Amniotic stem cell (primary cell): ENCODE results near the gene KRTAP12-1.
"Not testable (repeated sequence)": the region's sequence is repeated elsewhere in the genome, so short reads cannot be mapped to it uniquely, and the experiment has no call there.

Experiments
- DNase-seq: peaks from one replicate; lab custom pipeline; 2025; lab: John Stamatoyannopoulos, UW

Gene KRTAP12-1

DNA sequence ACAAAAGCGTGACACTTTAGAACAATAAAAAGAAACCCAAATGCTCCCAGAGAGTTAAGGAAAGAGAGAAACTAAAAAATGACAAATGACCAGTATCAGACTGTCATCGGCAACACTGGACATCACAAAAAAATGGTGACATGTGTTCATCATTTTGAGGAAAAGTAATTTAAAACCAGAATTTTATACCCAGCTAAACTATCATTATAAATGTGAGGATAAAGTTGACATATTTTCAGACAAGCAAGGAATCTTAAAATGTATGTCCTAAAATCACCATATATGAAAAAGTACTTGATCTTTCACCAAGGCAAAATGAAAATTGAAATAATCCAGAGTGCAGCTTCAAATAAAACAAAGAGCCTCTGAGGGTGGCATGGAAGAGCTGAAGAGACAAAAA is 37.1 kb downstream of the KRTAP12-1 start:
- no peak for DNase-seq

DNA sequence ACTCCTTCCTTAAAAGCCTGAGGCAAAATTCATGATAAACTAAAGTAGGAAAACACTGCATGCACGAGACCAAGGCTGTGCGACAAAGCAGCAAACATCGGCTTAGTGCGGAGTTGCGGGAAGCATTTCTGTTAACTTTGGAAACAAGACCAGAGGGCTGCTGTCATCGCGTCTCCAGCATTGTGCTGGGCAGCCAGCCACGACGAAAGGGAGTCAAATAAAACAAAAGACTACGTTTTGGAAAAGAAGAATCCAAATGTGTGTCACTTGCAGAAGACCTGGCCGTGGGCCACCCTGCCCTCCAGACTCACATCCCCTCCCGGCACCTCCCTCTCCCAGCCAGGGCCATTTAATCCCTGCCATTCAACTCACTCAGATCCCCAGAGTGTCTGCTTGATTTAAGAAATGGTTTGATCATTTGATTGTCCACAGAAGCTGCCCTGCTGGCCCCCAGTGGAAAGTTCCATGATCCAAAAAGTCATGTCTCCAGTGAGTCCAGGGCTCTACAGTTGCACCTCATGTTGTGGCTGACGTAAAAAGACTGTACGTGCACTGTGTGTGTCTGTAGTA is 38.1 kb downstream of the KRTAP12-1 start:
- DNase-seq = no peak

DNA sequence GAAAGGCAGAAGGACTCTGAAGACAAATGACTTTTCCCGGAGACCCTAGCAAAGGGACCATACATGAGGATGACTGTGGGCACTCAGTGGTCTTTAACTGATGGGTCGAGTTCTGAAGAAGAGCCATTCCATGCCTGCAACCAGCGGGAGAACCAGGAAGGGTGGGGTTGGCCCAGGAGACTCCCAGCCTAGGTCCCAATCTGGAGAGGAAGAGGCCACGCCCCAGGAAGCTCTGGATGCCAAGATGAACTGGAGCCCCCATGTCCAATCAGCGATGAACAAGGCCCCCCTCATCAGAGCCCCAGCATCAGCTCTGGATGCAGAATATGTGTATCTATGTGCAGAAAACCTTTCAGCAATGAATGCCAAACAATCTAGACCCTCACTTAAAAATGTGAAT is 41.2 kb downstream of the KRTAP12-1 start:
- DNase-seq = no peak

DNA sequence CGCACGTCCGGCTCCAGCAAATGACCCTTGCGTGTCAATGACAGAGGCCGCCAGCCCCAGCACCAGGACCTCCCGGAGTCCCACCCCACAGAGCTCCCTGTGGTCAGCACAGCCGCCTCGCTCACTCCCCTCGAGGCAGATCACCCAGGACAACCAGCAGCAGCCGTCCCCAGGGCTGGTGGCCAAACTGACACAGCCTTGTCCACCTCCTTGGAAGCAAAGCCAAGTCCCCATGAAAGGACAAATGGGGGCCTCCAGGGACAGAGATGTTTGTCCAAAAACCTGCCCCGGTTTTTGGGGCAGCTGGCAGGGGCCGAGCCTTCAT is 42.7 kb downstream of the KRTAP12-1 start:
- no peak for DNase-seq

DNA sequence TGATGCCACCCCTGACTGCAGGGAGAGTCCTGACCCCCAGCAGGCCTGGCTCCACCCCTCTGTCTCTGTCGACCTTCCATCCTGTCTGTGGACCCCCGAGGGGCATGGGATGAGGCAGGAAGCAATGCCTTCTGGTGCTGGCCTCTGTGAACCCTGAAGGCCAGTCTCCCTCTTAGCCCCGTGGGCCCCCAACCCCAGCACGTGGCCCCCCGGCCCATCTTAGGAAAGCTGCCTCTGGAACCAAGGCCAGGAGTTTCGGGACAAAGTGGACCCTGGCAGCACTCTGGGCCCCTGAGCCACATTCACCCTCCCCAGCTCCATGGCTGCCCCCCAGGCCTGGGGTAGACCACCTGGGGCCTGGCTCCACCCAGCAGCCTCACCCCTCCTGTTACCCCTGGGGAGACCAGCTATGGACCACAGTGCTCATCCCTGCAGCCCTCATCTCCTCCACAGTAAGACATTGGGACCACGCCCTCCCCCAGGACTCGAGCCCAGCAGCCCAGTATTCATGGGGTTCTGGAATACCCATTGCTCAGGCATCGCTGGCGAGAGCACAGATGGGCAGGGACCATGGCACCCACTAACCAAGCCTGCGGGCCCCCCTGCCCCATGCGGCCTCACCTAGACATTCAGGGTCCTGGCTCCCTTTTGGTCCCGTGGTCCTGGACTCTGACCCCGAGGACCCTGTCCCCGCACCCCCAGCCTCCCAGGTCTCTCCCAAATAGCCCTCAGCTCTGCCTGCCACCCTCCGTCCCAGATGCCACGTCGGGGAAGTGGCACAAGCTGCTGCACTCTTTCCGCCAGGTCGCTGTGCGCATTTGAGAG is 43.2 kb downstream of the KRTAP12-1 start:
- not testable (repeated sequence) for DNase-seq

DNA sequence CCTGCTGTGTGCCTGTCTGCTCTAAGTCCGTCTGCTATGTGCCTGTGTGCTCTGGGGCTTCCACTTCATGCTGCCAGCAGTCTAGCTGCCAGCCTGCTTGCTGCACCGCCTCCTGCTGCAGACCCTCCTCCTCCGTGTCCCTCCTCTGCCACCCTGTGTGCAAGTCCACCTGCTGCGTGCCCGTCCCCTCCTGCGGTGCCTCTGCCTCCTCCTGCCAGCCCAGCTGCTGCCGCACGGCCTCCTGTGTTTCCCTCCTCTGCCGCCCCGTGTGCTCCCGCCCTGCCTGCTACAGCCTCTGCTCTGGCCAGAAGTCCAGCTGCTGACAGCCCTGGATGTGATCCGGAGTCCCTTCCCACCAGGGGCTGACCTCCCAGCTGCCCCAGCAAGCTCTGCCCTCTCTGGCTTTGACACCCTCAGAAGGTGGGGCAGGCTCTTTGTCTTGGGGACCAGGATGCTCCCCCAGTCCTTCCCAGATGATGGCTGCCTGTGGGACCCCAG is 44.1 kb downstream of the KRTAP12-1 start:
- not testable (repeated sequence) for DNase-seq

DNA sequence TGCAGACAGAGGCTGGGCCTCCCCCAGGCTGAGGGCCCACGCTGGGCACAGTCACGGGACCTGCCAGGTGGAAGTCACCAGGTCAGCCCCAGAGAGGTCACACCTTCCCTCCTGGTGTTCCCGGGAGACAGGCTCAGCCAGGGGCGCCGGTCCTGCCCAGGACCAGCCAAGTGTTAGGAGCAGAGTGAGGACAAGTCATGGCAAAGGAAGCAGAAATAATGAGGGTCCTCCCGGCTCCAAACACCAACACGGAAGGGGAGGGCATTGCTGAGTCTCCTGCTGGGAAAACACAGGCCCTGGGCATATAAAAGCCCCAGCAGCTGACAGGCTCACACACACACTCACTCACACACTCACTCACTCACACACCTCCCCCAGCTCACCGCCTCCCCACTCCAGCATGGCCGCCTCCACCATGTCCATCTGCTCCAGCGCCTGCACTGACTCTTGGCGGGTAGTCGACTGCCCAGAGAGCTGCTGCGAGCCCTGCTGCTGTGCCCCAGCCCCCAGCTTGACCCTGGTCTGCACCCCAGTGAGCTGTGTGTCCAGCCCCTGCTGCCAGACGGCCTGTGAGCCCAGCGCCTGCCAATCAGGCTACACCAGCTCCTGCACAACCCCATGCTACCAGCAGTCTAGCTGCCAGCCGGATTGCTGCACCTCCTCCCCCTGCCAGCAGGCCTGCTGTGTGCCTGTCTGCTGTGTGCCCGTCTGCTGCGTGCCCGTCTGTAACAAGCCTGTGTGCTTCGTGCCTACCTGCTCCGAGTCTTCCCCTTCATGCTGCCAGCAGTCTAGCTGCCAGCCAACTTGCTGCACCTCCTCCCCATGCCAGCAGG is 44.7 kb downstream of the KRTAP12-1 start, which contains the start of gene KRTAP10-10:
KRTAP10-10 (plus strand) TSS at position 339 of the 833 bp plus-strand sequence; CDS start at position 401, 62 bp downstream.
- DNase-seq = no peak

DNA sequence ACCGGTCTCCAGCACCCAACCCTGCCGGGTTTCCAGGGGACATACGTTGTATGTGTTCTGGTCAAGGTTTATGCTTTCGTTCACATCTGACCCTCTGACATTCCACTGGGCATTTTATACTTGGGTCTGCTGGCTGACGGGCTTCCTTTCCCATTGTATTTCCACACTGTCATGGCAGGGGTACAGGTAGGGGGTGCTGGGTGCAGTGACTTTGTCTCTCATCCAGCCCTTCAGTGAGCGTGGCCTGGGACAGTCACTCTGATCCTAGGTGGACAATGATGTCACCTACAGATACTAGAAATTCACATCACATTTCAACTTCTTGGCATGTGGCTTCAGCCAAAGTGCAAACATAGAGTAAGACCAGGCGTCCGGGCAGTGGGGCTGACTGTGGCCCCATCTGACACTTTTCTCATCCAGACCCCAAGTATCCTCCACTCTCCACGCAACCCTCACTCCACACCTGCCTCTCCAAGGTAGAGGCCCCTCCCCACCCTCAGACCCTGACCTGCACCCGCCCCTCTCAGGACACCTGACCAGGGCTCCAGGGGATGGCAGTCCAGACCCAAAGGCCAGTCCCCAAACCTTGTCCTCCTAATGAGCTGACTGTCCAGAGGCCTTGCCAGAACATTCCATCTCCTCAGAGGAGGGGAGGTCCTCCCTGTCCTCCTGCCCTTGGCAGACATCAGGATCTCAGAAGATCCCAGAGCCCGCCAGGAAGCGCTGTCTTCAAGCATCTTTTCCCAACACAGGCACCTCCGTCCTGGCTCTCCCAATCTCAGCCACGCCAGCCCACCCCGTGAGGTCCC is 45.5 kb downstream of the KRTAP12-1 start:
- no peak for DNase-seq

DNA sequence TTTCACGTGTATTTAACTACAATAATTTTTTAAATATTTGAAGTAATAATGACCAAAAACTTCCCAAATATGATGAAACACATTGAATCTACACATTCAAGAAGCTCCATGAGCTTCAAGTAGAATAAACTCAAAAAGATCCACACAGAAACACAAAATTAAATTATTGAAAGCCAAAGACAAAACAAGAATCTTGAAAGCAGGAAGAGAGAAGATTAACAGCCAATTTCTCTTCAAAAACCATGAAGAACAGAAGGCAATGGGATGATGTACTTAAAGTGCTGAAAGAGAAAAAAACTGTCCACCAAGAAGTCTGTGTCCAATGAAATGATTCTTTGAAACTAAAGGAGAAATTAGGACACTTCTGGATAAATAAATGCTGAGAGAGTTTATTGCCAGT is 49.9 kb downstream of the KRTAP12-1 start:
- no peak for DNase-seq
